Activated effector memory CD4-positive, alpha-beta T cell treated with anti-CD3 and anti-CD28 coated beads, Interleukin-2, amount 50 U/mL, for 16 hours (primary cell): ENCODE data around the gene IL32.
A peak's percentile ranks its signal among the peaks of the same experiment; 100 is the strongest.

Experiments
- DNase-seq: peaks from one replicate; pipeline ENCODE4 v3.0.0-alpha.2; 2020

Gene IL32

DNA sequence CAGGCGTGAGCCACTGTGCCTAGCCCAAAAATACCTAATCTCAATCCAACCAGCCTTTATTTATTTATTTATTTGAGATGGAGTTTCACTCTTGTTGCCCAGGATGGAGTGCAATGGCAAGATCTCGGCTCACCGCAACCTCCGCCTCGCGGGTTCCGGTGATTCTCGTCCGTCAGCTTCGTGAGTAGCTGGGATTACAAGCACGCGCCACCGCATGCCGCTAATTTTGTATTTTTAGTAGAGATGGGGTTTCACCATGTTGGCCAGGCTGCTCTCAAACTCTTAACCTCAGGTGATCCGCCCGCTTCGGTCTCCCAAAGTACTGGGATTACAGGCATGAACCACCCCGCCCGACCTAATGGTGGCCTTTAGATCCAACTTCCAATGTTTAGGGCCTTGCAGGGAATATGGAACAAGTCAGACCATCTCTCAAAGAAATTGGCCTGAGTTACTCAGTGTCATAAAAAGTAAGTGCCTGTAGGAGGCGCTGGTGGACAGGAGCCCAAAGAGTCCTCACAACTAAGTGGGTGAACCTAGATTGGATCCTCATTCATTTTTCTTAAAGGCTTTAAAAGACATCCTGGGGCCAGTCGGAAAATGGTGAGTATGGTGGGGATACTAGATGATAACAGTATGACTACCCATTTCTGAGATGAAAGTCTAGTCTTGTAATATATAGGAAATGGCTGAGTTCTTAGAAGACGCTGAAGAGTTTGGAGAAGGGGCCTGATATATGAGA lies 29.0 kb downstream of the IL32 start:
- DNase-seq = peak; percentile 79

DNA sequence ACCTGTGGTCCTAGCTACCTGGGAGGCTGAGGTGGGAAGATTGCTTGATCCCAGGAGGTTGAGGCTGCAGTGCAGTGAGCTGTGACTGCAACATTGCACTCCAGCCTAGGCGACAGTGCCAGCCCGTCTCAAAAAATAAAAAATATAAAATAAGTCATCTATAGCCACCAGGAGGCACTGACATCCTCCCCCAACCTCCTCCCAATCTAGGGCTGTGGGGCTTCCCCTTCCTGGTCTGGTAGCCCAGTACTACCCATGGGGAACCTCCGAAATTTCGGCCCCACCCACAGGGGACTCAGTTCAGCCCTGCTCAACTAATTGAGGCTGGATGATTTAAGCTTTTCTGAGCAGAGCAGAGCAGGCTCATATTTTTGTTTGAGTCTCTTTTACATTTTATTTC lies 30.4 kb downstream of the IL32 start:
- DNase-seq = peak; percentile 84

DNA sequence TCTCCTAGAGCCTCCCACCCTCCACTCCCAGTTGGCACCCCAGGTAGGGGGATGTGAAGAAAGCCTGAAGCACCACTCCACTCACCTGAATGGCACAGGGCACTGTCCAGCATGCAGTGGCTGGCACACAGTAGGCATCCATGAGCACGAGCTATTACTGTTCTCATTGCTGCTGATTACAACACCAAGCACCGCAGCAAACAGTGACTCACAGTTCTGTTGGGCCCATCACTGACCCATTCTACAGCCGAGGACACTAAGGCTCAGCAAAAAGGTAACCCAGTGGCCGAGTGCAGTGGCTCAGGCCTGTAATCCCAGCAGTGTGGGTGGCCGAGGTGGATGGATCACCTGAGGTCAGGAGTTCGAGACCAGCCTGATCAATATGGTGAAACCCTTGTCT lies 30.9 kb downstream of the IL32 start:
- DNase-seq = no peak

DNA sequence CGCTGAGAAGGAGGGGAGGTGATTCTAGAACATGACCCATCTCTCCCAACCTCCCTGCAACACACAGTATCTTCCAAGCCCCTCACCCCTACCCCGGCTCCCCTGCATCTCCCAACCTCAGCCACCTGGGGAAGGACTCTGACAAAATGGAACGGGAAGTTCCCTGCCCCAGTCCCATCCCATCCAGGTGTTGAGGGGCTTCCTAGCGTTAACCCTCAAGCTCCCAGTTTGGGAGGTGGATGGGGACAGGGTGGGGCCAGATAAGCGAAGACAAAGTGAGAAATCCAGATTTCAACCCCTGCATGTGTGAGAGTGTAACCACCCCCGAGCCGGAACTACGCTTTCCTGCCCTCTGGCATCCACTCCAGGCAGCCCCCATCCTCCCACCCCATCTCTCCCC lies 31.8 kb downstream of the IL32 start:
- no peak for DNase-seq

DNA sequence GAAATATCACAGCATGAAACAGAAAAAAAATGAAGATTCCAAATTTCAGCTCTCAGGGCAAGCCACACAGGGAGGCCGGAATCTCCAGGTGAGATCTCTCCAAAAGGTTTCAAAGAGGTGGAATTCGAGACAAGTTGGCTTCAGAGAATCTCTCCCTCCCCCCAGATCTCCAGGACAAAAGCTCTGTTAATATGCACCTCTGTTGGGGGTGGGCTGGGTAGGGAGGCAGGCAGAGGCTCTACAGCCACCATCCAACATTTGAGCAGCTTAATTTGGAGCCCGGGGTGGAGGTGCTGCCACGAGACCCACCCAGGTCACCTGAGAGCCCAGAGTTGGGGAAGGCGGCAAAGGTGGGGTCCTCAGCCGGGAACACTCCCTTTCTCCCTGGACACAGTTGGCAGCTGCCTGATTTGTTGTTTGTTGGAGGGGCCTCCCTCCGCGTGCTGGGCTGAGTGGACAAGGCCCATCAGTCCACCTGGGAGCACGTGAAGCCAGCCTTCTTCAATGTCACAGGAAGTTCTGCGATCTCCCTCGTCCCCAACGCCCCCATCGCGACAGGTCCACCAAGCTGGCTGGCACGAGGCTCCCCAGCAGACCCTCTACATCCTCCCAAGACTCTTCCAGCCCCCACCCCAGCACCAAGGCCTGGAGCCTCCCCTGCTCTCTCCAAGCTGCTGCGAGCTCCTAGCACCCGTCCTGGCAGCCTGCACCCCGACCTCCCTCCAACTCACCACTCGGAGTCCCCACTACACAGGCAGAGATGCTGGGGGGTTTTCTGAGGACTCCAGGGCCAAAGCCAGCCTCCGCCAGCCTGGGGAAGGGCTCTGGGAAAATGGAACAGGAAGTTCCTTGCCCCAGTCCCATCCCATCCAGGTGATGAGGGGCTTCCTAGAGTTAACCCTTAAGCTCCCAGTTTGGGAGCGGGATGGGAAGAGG lies 33.3 kb downstream of the IL32 start, which contains the start of gene ZSCAN10:
Gene ZSCAN10, minus strand, starts transcription at position 836 of the 936 bp plus-strand sequence. CDS start 6,357 bp downstream, outside the sequence.
- no peak for DNase-seq

DNA sequence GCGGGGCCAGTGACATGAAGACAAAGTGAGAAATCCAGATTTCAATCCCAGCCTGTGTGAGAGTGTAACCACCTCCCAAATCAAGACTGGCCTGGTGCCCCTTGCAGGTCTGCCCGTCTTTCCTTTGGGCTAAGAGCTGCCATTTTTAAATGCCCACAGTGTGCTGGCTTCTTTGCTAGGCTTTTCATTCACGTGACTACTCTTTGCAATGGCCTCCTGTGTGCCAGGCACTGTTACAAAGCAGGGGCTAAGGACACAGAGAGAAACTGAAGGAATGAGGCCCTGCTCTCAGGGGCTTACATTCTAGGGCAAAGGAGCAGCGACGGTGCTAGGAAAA lies 33.9 kb downstream of the IL32 start:
- DNase-seq = no peak

DNA sequence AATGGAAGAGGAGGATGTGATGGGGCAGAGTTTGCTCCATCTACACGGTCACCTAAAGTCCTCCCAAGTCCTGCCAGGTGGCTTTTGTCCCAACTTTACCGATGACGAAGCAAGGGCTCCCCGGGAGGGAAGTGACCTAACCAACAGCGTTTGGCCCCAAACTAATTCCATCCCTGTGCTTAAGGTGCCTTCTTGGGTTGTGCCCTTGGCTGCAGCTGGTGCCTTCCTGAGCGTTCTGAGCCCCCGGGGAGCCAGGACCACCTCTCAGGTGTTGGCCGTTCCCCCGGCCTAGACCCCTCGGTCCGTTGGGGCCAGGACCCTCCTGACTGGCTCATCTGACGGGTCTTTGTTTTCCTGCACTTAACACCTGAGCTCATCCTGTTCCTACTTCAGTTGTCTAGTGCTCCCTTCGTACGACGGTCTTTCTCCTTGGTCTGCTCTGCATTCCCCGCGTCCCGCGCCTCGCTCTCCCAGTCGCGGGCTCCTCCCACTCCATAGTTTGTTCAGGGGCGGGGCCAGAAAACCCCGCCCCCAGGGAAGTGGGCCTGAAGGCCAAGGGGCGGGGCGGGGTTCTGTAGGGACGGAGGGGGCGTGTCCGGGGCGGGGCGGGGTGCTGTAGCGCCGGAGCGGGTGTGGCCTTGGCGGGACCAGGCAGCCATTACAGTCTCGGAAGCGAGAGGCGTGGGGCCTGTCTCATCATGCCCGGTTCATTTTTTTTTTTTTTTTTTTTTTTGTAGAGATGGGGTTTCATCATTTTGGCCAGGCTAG lies 34.5 kb downstream of the IL32 start:
- DNase-seq = peak; percentile 96

DNA sequence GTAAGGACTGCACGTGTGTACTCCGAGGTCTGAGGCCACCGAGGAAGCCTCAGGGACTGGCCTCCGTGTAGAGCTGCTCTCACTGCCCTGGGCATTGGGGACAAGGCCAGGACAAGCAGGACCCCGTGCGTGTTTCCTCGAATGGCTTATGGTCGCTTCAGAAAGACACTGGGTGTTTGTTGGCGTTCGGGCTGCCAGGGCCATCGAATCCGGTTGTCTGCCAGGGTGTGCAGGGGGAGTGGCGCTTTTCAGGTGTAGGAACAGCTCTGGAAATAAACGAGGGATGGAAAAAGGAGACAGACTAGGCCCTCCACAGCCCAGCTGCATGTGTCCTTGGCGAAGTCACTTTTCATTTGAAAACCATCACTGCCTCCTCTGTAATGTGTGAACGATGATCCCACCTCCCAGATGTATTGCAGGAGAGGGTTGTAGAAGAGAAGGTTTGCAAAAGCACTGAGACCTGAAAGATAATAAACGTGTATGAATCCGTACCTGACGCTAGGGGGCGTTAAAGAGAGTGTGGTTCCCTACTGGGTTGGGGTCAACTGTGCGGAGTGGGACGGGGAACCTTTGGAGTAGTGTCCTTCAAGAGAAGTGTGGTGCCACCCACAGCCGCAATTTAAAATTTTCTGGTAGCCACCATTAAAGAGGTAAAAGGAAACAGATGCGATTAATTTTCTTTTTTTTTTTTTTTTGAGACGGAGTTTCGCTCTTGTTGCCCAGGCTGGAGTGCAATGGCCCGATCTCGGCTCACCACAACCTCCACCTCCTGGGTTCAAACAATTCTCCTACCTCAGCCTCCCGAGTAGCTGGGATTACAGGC lies 35.8 kb downstream of the IL32 start:
- DNase-seq = peak; percentile 79

DNA sequence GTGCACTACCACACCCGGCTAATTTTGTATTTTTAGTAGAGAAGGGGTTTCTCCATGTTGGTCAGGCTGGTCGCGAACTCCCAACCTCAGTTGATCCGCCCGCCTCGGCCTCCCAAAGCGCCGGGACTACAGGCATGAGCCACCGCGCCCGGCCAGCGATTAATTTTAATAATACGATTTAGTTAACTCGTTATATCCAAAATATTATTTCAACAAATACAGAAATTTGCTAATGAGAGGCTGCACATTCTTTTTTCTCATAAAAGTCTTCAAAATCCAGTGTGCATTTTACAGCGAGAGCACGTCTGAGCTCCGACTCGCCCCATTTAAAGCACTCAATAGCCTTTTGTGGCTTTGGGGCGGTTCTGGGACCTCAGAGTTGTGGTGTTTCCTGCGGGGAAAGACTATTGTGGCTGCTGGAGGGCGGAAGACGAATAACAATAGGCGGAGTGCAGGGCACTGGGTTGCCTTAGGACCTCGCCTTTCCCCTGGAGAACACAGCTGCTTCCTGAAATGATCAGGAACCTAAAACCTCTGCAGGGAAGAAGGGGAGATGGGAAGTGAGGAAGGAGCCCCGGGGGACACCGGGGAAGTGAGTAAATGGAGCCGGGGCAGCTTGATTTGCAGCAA lies 36.5 kb downstream of the IL32 start:
- DNase-seq = peak; percentile 76

DNA sequence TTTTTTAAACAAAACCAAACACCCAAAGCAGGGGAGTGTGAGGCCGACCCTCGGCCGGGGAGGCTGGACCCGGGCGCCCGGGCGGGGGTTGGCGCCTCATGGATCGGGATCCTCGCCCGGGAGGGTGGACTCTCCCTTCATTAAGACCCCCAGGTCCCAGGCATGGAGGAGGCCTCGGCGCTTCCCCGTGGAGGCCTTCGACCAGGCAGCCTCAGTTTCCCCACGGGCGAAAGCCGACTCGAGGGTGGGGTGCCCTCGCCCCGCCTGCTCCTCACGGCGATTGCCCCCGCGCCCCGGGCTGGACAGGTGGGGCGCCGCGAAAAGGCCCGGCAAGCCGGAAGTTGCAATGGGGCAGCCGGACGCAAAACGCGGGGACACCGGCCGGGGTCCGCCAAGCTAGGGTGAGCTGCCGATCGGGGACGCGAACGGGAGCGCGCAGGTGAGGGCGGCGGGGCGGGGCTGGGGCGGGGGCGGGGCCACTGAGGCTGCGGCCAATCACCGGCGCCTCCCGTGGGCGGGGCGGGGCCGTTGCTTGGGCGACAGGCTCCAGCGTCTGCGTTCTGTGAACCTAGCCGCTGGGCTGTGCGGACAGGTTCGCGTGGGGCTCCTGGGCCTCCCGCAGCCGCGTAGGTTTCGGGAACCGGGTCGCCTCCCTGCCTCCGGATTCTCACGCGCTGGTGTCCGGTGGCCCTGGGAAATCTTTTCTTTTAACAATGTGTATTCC lies 40.9 kb downstream of the IL32 start:
- peak; percentile 96 for DNase-seq

DNA sequence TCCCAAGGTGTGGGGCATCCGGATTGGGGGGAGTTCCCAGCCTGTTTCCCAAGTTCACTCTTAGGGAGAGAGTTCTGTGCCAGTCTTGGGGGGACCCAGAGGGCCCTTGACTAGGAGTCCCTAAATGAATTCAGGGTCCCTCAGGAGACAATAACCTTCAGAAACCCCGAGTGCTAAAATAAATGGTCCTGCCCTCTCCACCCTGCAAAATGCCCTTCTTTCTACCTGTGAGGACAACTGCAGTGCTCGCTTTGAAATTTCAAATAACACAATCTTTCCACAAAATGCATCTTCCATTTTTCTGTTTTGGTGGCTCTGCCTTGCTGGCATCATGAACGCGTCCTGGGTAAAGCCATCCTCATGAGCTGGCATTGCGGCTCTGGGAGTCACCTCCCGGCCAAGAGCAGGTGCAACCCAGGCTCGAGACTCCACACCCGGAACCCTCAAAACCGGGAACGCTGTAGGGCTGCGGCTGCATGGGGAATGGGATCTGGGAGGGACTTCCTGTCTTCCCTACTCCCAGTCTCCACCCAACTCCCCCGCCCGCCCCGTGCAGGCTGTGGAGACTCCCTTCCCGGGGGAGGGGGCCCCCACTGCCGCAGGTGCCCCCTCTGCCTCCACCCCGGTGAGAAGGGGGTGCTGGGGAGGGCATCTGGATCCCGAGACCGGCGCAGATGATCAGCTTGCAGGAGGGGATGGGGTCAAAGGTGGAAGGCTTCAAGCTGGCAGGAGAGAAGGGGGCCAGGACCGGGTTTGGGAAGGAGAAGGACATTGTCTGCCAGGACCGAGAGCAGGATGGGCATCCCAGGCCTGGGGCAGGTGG lies 46.8 kb downstream of the IL32 start, which contains the start of gene ZNF205:
Gene ZNF205, plus strand, starts transcription at position 529 of the 823 bp plus-strand sequence. CDS start 845 bp downstream, outside the sequence.
- no peak for DNase-seq

DNA sequence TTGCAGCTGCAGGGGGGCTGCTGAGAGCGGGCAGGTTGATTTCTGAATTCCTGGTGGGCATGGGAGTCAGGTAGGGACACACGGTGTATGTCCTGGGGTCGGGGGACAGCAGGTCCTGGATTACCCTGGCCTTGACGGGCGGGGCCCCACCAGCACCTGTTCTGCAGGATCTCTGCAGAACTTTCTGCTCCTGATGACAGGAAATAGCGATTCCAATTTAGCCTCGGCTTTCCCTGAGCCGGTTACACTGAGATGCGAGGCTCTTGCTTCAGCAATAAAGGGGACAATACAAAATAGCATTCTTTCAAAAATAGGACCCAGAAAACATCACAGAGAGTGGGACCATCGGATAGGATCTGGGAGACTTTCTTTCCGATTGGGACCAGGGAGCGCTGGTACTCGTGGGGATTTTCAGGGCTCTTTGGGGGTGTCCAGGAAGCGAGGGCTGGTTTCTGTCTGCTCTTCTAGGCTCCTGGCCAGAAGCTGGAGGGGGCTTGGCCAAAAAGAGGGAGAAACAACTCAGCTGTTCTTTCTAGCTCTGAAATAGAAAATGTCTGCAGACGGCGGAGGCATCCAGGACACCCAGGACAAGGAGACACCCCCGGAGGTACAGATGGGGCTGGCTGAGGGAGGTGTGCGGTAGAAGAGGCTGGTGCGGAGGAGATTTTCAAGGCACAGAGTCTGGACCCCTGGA lies 47.6 kb downstream of the IL32 start:
- DNase-seq = no peak

DNA sequence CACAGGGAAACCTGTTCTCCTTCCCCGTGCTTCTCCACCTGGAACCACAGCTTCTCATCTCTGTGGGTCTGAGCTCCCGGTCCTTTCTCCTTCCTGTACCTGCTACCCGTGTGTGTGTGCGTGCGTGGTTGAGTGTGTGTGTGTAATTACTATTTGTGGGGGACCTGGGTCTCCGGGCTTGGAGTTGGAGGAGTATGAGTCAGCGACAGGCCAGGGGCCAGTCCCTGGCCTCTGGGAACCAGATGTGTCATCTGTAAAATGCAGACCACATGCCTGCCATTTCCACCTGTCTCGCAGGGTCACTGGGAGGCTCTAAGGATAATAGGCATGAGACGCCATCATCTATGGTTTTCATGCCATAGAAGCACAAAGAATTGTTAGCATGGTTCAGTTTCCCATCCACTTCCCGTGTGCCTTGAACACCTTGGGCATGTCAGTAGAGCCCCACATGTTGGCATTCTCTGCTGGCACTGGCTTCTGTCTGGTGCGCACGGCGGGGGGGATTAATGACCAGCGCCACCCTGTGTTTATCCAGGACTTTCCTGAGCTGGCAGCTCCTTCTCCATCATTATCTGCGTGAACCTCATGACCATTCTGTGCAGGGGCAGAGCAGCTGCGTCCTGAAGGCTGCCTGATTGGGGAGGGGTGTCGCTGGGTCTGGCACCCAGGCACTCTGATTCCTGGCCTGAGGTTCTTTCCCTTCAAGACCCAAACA lies 48.5 kb downstream of the IL32 start:
- no peak for DNase-seq

DNA sequence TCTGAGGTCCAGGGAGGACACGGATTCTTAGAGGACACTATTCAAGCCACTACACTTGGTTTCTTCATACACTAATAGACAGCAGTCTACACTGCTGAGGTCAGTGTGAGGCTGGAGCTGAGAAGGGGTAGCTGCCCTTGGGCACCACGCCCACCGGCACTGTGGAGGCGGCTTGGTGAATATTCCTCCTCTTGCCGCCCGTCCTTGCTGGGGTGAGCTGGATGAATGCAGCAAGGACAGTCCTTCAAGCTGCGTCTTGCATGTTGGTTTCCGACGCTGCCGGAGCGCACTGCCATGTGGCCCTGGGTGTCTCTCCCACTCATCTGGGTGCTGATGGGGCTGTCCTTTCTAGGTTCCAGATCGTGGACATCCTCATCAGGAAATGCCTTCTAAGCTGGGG lies 49.6 kb downstream of the IL32 start:
- no peak for DNase-seq

DNA sequence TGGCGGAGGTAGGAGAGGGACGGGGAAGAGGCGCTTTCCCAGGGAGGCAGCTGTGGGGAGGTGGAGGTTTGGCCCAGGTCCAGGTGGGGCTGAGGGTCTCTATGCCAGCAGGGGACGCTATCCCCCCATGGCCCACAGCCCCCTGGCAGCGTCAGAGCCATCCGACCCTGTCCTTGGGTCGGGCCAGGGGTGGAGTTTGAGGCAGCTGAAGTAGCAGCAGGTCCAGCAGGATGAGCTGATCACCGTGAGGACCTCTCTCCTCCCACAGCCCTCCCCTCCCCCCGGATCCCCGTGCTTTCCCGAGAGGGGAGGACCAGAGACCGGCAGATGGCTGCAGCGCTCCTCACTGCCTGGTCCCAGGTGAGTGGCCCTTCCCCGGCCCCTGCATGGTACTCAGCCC lies 50.1 kb downstream of the IL32 start:
- no peak for DNase-seq

DNA sequence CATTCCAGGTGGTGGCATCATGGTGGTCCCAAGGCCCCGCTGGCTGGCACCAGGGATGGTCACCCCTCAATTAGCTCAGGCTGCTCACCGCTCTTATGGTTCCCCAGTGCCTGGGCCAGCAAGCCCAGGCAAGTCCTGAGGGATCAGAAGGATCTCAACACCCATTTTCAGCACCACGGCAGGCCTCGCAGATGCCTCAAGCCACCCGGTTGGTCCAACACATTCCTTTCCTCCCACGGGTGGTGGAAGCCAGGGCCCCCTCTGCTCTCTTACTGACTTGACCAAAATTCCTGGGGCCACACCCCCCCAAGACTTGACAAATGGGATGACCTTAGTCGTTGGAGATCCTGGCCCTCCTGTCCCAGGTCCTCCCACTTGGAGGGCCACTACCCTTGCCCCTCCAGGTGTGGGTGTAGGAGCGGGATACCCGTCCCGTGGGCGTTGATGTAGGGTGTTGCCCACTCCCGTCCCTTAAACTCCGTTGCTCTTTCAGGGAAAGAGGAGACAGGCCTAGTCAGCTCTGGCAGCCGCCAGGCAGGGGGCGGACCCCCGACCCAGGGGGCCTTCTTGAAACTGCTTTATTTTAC lies 52.9 kb downstream of the IL32 start:
- no peak for DNase-seq

DNA sequence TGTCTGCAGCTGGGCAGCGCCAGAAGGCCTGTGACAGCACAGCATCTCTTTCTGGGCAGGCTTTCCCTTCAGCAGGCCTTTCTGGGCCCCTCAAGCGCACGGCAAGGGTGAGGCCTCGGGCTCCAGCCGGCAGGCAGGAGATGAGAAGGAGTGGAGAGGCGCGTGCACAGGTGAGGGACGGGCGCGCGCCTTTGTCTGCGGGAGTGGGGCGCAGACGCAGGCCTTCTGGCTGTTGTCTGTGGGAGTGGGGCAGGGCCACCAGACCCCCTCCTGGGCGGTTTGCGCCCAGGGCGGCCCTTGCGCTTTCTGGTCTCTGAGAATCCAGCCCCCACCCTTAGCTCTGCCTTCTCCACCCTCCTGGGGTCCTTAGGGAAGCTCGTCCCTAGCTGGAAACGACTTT lies 53.4 kb downstream of the IL32 start:
- no peak for DNase-seq
